ENCODE measurements around the gene IP6K3.

IP6K3 gene

GRCh38 chr6:33770124-33770832 is 23.6 kb upstream of the IP6K3 start:
- H3K4me1 ChIP-seq (ENCODE audit: control insufficient read depth, insufficient read depth, low read length, poor library complexity, severe bottlenecking), result no peaks in the 10 kb centered on the region
- no peaks in the 10 kb centered on the region for H3K27me3 ChIP-seq (replicated peaks; ENCODE audit: control insufficient read depth, insufficient read depth, low read length, poor library complexity, severe bottlenecking)
- no peak overlapping the region for H3K27ac ChIP-seq (ENCODE audit: insufficient read depth, low read length, poor library complexity, severe bottlenecking)
- peaks cover 25% of the 10 kb centered on the region for H3K36me3 ChIP-seq (ENCODE audit: control insufficient read depth, insufficient read depth, low read length)
- no peaks in the 10 kb centered on the region for H3K9me3 ChIP-seq (ENCODE audit: control insufficient read depth, low read length)
- no peak overlapping the region for H3K4me3 ChIP-seq (ENCODE audit: insufficient read depth, low read depth, low read length, poor library complexity, severe bottlenecking)
- DNase-seq, result no peak

- H3K4me1 ChIP-seq (ENCODE audit: control insufficient read depth, insufficient read depth, low read length, poor library complexity, severe bottlenecking), result no peaks in the 10 kb centered on the region
- no peaks in the 10 kb centered on the region for H3K9me3 ChIP-seq (ENCODE audit: control insufficient read depth, low read length)
- DNase-seq, result no peak
- no peak overlapping the region for H3K4me3 ChIP-seq (ENCODE audit: insufficient read depth, low read depth, low read length, poor library complexity, severe bottlenecking)
- H3K27me3 ChIP-seq (replicated peaks; ENCODE audit: control insufficient read depth, insufficient read depth, low read length, poor library complexity, severe bottlenecking), result no peaks in the 10 kb centered on the region
- no peak overlapping the region for H3K27ac ChIP-seq (ENCODE audit: insufficient read depth, low read length, poor library complexity, severe bottlenecking)
- H3K36me3 ChIP-seq (ENCODE audit: control insufficient read depth, insufficient read depth, low read length), result peaks cover 18% of the 10 kb centered on the region
Observed at GRCh38 chr6:33769248-33769821, 22.6 kb upstream of the IP6K3 start.

- H3K27ac ChIP-seq (ENCODE audit: insufficient read depth, low read length, poor library complexity, severe bottlenecking), result no peak overlapping the region
- no peaks in the 10 kb centered on the region for H3K4me1 ChIP-seq (ENCODE audit: control insufficient read depth, insufficient read depth, low read length, poor library complexity, severe bottlenecking)
- H3K9me3 ChIP-seq (ENCODE audit: control insufficient read depth, low read length), result no peaks in the 10 kb centered on the region
- no peaks in the 10 kb centered on the region for H3K27me3 ChIP-seq (replicated peaks; ENCODE audit: control insufficient read depth, insufficient read depth, low read length, poor library complexity, severe bottlenecking)
- peaks cover 15% of the 10 kb centered on the region for H3K36me3 ChIP-seq (ENCODE audit: control insufficient read depth, insufficient read depth, low read length)
- H3K4me3 ChIP-seq (ENCODE audit: insufficient read depth, low read depth, low read length, poor library complexity, severe bottlenecking), result no peak overlapping the region
- DNase-seq, result peak; percentile 27 to 49 (median 31)
Observed at GRCh38 chr6:33768644-33769120, 22.0 kb upstream of the IP6K3 start.

GRCh38 chr6:33766921-33767907 is 20.5 kb upstream of the IP6K3 start:
- Histone ChIP-seq H3K4me1 (ENCODE audit: control insufficient read depth, insufficient read depth, low read length, poor library complexity, severe bottlenecking) (no peaks in the 10 kb centered on the region), H3K36me3 (ENCODE audit: control insufficient read depth, insufficient read depth, low read length) (peaks cover under 1% of the 10 kb centered on the region), H3K27me3 (replicated peaks; ENCODE audit: control insufficient read depth, insufficient read depth, low read length, poor library complexity, severe bottlenecking) (no peaks in the 10 kb centered on the region), H3K9me3 (ENCODE audit: control insufficient read depth, low read length) (no peaks in the 10 kb centered on the region), H3K4me3 (ENCODE audit: insufficient read depth, low read depth, low read length, poor library complexity, severe bottlenecking) (no peak overlapping the region), H3K27ac (ENCODE audit: insufficient read depth, low read length, poor library complexity, severe bottlenecking) (no peak overlapping the region)
- DNase-seq, result no peak

- Histone ChIP-seq H3K36me3 (ENCODE audit: control insufficient read depth, insufficient read depth, low read length) (no peaks in the 10 kb centered on the region), H3K4me3 (ENCODE audit: insufficient read depth, low read depth, low read length, poor library complexity, severe bottlenecking) (no peak overlapping the region), H3K9me3 (ENCODE audit: control insufficient read depth, low read length) (no peaks in the 10 kb centered on the region), H3K4me1 (ENCODE audit: control insufficient read depth, insufficient read depth, low read length, poor library complexity, severe bottlenecking) (no peaks in the 10 kb centered on the region), H3K27ac (ENCODE audit: insufficient read depth, low read length, poor library complexity, severe bottlenecking) (no peak overlapping the region), H3K27me3 (replicated peaks; ENCODE audit: control insufficient read depth, insufficient read depth, low read length, poor library complexity, severe bottlenecking) (no peaks in the 10 kb centered on the region)
- no peak for DNase-seq
Observed at GRCh38 chr6:33765368-33765767, 18.7 kb upstream of the IP6K3 start.

GRCh38 chr6:33764036-33764435 is 17.3 kb upstream of the IP6K3 start:
- no peaks in the 10 kb centered on the region for H3K27me3 ChIP-seq (replicated peaks; ENCODE audit: control insufficient read depth, insufficient read depth, low read length, poor library complexity, severe bottlenecking)
- H3K4me1 ChIP-seq (ENCODE audit: control insufficient read depth, insufficient read depth, low read length, poor library complexity, severe bottlenecking), result no peaks in the 10 kb centered on the region
- no peak overlapping the region for H3K27ac ChIP-seq (ENCODE audit: insufficient read depth, low read length, poor library complexity, severe bottlenecking)
- H3K4me3 ChIP-seq (ENCODE audit: insufficient read depth, low read depth, low read length, poor library complexity, severe bottlenecking), result no peak overlapping the region
- DNase-seq, result no peak
- H3K36me3 ChIP-seq (ENCODE audit: control insufficient read depth, insufficient read depth, low read length), result no peaks in the 10 kb centered on the region
- H3K9me3 ChIP-seq (ENCODE audit: control insufficient read depth, low read length), result no peaks in the 10 kb centered on the region

- H3K4me3 ChIP-seq (ENCODE audit: insufficient read depth, low read depth, low read length, poor library complexity, severe bottlenecking), result no peak overlapping the region
- no peaks in the 10 kb centered on the region for H3K27me3 ChIP-seq (replicated peaks; ENCODE audit: control insufficient read depth, insufficient read depth, low read length, poor library complexity, severe bottlenecking)
- H3K4me1 ChIP-seq (ENCODE audit: control insufficient read depth, insufficient read depth, low read length, poor library complexity, severe bottlenecking), result no peaks in the 10 kb centered on the region
- no peak overlapping the region for H3K27ac ChIP-seq (ENCODE audit: insufficient read depth, low read length, poor library complexity, severe bottlenecking)
- no peaks in the 10 kb centered on the region for H3K36me3 ChIP-seq (ENCODE audit: control insufficient read depth, insufficient read depth, low read length)
- no peak for DNase-seq
- H3K9me3 ChIP-seq (ENCODE audit: control insufficient read depth, low read length), result no peaks in the 10 kb centered on the region
Observed at GRCh38 chr6:33763483-33763882, 16.8 kb upstream of the IP6K3 start.

- no peak overlapping the region for H3K4me3 ChIP-seq (ENCODE audit: insufficient read depth, low read depth, low read length, poor library complexity, severe bottlenecking)
- H3K9me3 ChIP-seq (ENCODE audit: control insufficient read depth, low read length), result no peaks in the 10 kb centered on the region
- no peak for DNase-seq
Observed at GRCh38 chr6:33762713-33763112, 16.0 kb upstream of the IP6K3 start.

GRCh38 chr6:33761922-33762629 is 15.4 kb upstream of the IP6K3 start:
- no peak overlapping the region for H3K27ac ChIP-seq (ENCODE audit: insufficient read depth, low read length, poor library complexity, severe bottlenecking)
- no peak for DNase-seq

More at GRCh38 chr6:33762713-33763112, 16.0 kb upstream of the IP6K3 start:
- H3K27ac ChIP-seq (ENCODE audit: insufficient read depth, low read length, poor library complexity, severe bottlenecking), result no peak overlapping the region
- no peaks in the 10 kb centered on the region for H3K36me3 ChIP-seq (ENCODE audit: control insufficient read depth, insufficient read depth, low read length)
- no peaks in the 10 kb centered on the region for H3K27me3 ChIP-seq (replicated peaks; ENCODE audit: control insufficient read depth, insufficient read depth, low read length, poor library complexity, severe bottlenecking)
- no peaks in the 10 kb centered on the region for H3K4me1 ChIP-seq (ENCODE audit: control insufficient read depth, insufficient read depth, low read length, poor library complexity, severe bottlenecking)

More at GRCh38 chr6:33761922-33762629, 15.4 kb upstream of the IP6K3 start:
- H3K27me3 ChIP-seq (replicated peaks; ENCODE audit: control insufficient read depth, insufficient read depth, low read length, poor library complexity, severe bottlenecking), result no peaks in the 10 kb centered on the region
- no peaks in the 10 kb centered on the region for H3K9me3 ChIP-seq (ENCODE audit: control insufficient read depth, low read length)
- no peaks in the 10 kb centered on the region for H3K36me3 ChIP-seq (ENCODE audit: control insufficient read depth, insufficient read depth, low read length)
- no peak overlapping the region for H3K4me3 ChIP-seq (ENCODE audit: insufficient read depth, low read depth, low read length, poor library complexity, severe bottlenecking)
- no peaks in the 10 kb centered on the region for H3K4me1 ChIP-seq (ENCODE audit: control insufficient read depth, insufficient read depth, low read length, poor library complexity, severe bottlenecking)

Data from effector memory CD4-positive, alpha-beta T cell (primary cell).